DMS153 (cell line): Measurements from ENCODE around the gene TSPEAR.
"Not testable (repeated sequence)": the region's sequence is repeated elsewhere in the genome, so short reads cannot be mapped to it uniquely, and the experiment has no call there.

ENCODE experiments used
- DNase-seq: peaks from one replicate; lab custom pipeline; 2025; lab: John Stamatoyannopoulos, UW

Gene TSPEAR

DNA sequence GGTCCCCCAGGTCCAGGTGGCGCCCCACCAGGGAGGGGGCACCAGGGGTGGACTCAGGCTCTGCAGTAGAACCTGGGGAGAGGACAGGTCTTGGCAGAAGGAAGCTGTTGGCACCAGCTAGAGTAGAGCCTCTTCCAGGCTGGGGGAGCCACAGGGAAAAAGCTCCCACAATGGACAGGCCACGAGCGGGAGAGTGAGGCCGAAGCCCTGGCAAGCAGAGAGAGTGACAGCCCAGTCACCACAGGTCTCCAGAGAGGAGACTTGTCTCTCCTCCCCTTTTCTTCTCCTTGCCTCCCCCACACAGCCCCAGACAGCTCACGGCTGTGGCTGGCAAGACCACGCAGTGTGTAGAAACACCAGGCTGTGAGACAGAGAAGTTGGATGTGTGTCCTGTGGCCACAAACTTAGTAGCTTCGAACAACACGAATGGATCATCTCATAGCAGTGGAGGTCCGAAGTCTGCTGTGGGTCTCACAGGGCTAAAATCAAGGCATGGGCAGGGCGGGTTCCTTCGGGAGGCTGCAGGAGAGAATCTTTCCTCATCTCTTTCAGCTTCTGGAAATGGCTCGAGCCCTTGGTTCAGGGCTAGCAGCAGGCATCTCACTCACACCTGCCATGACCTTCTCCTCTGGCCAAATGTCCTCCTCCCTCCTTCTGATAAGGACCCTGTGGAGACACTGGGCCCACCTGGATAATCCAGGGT lies 60.2 kb downstream of the TSPEAR start:
- DNase-seq, result no peak

DNA sequence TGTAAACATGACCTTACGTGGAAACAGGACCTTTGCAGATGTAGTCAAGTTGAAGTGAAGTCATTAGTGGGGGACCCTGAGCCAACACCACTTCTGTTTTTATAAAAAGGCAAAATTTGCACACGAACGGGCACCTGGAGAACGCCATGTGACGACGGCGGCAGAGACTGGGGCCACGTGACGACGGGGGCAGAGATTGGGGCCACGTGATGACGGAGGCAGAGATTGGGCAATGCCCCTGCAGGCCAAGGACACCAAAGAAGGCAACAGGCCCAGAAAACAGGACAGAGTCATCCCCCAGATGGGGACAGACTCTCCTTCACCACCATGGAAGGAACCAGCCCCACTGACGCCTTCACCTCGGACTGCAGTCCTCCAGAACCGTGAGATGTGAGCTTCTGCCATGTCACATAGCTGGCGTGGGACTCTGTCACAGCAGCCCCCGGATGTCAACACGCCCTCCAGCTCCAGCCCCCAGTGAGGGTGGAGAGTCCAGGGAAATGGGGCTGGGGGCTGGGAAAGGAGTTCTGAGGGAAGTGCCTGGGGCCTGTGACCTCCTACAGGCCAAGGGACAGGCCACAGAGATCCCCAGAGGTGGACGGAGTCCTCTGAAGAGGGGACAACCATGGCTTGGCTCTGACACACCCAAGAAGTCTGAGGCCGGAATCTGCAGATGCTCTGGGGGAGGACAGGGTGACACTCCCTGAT lies 61.0 kb downstream of the TSPEAR start:
- DNase-seq, result no peak

DNA sequence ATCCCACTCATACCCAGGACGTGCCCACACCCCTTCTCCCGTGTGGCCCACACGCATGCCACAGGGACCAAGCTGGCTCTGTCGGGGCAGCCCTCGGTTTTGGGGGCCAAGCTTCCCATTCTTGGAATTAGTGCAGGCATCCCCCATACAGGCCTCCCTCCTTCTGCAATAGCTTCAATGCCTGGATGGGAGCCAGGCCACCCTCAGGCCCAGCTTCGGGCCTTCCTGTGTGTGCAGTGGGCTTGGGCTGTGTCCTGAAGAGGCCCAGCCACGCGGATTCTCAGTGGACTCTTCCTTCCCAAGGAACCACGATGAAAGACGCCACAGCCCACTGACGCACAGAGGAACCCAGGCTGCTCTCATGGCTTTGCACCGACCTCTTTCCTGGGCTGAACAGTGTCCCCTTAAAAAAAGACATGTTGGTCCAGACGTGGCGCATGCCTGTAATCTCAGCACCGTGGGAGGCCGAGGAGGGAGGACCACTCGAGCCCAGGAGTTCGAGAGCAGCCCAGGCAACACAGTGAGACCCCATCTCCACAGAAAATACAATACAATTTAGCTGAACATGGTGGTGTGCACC lies 61.8 kb downstream of the TSPEAR start:
- no peak for DNase-seq

DNA sequence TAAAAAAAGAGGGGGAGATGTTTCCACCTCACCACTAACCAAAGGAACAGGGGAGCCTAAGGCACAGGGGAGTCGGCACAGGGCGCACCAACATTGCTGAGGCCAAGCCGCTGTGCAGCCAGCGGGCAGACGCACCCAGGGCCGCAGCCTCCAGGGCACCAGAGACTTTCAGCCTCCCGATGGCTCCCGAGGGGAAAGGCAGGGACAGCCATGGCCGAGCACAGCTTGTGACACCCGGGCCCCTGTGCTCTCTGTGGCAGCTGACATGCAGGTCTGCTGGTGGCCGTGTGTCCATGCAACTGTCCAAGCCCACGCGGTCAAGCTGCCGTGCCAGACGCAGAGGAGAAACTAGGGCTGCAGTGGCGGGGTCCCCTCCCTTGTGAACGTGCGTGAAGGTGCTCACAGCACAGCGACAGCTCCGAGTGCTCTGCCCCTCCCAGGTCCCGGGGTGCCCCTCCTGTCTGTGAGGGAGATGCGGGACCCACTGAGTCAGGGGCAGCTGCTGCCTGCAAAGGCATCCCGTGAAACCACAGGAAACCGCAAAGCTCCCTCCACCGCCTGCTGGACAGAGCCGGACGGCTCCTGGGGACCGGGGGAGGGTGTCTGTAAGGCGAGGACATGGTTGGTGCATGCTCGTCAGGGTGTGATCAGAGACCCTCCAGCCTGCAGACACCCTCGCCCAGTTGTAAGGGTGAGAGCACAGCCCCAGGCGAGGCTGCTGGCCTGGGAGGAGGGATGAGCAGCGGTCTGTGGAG lies 62.6 kb downstream of the TSPEAR start:
- DNase-seq, result no peak

DNA sequence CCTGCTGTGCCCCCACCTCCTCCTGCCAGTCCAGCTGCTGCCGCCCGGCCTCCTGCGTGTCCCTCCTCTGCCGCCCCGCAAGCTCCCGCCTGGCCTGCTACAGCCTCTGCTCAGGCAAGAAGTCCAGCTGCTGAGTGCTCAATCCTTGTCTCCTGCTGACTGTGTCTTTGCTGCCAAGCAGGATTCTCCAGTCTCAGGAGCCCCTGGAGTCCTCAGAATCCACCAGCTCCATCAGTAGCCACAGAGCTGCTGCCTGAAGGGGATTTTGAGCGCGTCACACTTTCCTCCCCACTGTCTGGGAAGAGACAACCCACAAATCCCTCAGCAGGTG lies 64.2 kb downstream of the TSPEAR start:
- DNase-seq, result no peak

DNA sequence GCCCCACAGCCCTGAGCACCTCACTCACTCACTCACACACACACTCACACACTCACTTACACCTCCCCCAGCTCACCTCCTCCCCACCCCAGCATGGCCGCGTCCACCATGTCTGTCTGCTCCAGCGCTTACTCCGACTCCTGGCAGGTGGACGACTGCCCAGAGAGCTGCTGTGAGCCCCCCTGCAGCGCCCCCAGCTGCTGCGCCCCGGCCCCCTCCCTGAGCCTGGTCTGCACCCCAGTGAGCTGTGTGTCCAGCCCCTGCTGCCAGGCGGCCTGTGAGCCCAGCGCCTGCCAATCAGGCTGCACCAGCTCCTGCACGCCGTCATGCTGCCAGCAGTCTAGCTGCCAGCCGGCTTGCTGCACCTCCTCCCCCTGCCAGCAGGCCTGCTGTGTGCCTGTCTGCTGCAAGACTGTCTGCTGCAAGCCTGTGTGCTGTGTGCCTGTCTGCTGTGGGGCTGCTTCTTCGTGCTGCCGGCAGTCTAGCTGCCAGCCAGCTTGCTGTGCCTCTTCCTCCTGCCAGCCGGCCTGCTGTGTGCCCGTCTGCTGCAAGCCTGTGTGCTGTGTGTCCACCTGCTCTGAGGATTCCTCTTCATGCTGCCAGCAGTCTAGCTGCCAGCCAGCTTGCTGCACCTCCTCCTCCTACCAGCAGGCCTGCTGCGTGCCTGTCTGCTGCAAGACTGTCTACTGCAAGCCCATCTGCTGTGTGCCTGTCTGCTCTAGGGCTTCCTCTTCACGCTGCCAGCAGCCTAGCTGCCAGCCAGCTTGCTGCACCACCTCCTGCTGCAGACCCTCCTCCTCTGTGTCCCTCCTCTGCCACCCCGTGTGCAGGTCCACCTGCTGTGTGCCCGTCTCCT lies 64.8 kb downstream of the TSPEAR start, which contains the start of gene KRTAP10-11:
Gene KRTAP10-11 (plus strand): TSS at position 49 of the 856 bp plus-strand sequence. CDS start 45 bp downstream, at position 94.
- DNase-seq, result not testable (repeated sequence)

DNA sequence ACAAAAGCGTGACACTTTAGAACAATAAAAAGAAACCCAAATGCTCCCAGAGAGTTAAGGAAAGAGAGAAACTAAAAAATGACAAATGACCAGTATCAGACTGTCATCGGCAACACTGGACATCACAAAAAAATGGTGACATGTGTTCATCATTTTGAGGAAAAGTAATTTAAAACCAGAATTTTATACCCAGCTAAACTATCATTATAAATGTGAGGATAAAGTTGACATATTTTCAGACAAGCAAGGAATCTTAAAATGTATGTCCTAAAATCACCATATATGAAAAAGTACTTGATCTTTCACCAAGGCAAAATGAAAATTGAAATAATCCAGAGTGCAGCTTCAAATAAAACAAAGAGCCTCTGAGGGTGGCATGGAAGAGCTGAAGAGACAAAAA lies 66.5 kb downstream of the TSPEAR start:
- DNase-seq, result no peak

DNA sequence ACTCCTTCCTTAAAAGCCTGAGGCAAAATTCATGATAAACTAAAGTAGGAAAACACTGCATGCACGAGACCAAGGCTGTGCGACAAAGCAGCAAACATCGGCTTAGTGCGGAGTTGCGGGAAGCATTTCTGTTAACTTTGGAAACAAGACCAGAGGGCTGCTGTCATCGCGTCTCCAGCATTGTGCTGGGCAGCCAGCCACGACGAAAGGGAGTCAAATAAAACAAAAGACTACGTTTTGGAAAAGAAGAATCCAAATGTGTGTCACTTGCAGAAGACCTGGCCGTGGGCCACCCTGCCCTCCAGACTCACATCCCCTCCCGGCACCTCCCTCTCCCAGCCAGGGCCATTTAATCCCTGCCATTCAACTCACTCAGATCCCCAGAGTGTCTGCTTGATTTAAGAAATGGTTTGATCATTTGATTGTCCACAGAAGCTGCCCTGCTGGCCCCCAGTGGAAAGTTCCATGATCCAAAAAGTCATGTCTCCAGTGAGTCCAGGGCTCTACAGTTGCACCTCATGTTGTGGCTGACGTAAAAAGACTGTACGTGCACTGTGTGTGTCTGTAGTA lies 67.5 kb downstream of the TSPEAR start:
- no peak for DNase-seq

DNA sequence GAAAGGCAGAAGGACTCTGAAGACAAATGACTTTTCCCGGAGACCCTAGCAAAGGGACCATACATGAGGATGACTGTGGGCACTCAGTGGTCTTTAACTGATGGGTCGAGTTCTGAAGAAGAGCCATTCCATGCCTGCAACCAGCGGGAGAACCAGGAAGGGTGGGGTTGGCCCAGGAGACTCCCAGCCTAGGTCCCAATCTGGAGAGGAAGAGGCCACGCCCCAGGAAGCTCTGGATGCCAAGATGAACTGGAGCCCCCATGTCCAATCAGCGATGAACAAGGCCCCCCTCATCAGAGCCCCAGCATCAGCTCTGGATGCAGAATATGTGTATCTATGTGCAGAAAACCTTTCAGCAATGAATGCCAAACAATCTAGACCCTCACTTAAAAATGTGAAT lies 70.6 kb downstream of the TSPEAR start:
- DNase-seq, result no peak

DNA sequence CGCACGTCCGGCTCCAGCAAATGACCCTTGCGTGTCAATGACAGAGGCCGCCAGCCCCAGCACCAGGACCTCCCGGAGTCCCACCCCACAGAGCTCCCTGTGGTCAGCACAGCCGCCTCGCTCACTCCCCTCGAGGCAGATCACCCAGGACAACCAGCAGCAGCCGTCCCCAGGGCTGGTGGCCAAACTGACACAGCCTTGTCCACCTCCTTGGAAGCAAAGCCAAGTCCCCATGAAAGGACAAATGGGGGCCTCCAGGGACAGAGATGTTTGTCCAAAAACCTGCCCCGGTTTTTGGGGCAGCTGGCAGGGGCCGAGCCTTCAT lies 72.1 kb downstream of the TSPEAR start:
- no peak for DNase-seq

DNA sequence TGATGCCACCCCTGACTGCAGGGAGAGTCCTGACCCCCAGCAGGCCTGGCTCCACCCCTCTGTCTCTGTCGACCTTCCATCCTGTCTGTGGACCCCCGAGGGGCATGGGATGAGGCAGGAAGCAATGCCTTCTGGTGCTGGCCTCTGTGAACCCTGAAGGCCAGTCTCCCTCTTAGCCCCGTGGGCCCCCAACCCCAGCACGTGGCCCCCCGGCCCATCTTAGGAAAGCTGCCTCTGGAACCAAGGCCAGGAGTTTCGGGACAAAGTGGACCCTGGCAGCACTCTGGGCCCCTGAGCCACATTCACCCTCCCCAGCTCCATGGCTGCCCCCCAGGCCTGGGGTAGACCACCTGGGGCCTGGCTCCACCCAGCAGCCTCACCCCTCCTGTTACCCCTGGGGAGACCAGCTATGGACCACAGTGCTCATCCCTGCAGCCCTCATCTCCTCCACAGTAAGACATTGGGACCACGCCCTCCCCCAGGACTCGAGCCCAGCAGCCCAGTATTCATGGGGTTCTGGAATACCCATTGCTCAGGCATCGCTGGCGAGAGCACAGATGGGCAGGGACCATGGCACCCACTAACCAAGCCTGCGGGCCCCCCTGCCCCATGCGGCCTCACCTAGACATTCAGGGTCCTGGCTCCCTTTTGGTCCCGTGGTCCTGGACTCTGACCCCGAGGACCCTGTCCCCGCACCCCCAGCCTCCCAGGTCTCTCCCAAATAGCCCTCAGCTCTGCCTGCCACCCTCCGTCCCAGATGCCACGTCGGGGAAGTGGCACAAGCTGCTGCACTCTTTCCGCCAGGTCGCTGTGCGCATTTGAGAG lies 72.7 kb downstream of the TSPEAR start:
- DNase-seq, result not testable (repeated sequence)

DNA sequence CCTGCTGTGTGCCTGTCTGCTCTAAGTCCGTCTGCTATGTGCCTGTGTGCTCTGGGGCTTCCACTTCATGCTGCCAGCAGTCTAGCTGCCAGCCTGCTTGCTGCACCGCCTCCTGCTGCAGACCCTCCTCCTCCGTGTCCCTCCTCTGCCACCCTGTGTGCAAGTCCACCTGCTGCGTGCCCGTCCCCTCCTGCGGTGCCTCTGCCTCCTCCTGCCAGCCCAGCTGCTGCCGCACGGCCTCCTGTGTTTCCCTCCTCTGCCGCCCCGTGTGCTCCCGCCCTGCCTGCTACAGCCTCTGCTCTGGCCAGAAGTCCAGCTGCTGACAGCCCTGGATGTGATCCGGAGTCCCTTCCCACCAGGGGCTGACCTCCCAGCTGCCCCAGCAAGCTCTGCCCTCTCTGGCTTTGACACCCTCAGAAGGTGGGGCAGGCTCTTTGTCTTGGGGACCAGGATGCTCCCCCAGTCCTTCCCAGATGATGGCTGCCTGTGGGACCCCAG lies 73.5 kb downstream of the TSPEAR start:
- not testable (repeated sequence) for DNase-seq

DNA sequence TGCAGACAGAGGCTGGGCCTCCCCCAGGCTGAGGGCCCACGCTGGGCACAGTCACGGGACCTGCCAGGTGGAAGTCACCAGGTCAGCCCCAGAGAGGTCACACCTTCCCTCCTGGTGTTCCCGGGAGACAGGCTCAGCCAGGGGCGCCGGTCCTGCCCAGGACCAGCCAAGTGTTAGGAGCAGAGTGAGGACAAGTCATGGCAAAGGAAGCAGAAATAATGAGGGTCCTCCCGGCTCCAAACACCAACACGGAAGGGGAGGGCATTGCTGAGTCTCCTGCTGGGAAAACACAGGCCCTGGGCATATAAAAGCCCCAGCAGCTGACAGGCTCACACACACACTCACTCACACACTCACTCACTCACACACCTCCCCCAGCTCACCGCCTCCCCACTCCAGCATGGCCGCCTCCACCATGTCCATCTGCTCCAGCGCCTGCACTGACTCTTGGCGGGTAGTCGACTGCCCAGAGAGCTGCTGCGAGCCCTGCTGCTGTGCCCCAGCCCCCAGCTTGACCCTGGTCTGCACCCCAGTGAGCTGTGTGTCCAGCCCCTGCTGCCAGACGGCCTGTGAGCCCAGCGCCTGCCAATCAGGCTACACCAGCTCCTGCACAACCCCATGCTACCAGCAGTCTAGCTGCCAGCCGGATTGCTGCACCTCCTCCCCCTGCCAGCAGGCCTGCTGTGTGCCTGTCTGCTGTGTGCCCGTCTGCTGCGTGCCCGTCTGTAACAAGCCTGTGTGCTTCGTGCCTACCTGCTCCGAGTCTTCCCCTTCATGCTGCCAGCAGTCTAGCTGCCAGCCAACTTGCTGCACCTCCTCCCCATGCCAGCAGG lies 74.1 kb downstream of the TSPEAR start, which contains the start of gene KRTAP10-10:
Gene KRTAP10-10 (plus strand): TSS at position 339 of the 833 bp plus-strand sequence. CDS start 62 bp downstream, at position 401.
- no peak for DNase-seq

DNA sequence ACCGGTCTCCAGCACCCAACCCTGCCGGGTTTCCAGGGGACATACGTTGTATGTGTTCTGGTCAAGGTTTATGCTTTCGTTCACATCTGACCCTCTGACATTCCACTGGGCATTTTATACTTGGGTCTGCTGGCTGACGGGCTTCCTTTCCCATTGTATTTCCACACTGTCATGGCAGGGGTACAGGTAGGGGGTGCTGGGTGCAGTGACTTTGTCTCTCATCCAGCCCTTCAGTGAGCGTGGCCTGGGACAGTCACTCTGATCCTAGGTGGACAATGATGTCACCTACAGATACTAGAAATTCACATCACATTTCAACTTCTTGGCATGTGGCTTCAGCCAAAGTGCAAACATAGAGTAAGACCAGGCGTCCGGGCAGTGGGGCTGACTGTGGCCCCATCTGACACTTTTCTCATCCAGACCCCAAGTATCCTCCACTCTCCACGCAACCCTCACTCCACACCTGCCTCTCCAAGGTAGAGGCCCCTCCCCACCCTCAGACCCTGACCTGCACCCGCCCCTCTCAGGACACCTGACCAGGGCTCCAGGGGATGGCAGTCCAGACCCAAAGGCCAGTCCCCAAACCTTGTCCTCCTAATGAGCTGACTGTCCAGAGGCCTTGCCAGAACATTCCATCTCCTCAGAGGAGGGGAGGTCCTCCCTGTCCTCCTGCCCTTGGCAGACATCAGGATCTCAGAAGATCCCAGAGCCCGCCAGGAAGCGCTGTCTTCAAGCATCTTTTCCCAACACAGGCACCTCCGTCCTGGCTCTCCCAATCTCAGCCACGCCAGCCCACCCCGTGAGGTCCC lies 75.0 kb downstream of the TSPEAR start:
- no peak for DNase-seq

DNA sequence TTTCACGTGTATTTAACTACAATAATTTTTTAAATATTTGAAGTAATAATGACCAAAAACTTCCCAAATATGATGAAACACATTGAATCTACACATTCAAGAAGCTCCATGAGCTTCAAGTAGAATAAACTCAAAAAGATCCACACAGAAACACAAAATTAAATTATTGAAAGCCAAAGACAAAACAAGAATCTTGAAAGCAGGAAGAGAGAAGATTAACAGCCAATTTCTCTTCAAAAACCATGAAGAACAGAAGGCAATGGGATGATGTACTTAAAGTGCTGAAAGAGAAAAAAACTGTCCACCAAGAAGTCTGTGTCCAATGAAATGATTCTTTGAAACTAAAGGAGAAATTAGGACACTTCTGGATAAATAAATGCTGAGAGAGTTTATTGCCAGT lies 79.3 kb downstream of the TSPEAR start:
- no peak for DNase-seq

DNA sequence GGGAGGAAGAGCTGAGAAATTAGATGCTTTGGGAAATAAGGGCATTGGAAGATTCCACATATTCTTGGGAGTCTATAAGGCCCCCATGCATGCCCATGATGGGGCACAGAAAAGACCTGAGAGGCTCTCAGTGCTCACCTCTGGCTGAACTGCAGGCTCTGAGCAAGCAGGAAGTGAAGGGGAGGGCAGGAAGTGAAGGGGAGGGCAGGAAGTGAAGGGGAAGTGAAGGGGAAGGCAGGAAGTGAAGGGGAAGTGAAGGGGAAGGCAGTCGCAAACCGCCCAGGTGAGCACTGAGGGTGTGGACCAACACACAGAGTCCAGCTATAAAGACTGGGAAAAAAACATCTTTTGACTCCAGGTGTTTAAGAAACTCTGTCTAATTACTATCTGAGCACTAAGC lies 80.9 kb downstream of the TSPEAR start:
- DNase-seq, result no peak

DNA sequence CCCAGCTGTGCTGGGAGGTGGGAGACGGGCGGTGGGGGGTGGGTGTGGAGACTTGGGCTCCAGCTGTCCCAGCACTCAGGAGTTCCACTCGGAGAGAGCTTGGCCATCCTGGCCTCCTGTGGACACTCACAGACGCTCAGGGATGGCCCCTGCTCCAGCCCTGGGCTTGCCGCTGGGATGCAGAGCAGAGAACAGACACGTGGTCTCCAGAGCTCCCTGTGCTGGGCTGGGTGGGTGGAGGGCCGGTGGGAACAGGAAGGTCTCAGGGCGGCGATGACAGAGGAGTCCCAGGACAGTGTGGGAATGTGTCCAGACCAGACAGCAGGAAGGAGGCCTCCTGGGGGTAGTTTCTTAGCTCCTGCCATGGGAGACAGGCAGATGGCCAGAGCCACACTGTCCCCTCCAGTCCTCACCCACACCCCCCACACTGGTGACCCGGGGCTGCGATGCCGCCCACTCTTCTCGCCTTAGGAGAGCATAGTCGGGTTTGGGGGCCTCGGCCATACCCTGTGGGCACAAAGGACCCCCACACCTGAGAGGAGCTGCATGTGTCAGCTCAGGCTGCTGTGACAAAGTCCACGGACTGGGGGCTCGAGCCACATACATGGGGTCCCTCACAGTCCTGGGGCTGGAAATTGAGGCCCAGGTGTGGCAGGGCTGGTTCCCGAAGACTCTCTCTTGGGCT lies 82.5 kb downstream of the TSPEAR start:
- no peak for DNase-seq

DNA sequence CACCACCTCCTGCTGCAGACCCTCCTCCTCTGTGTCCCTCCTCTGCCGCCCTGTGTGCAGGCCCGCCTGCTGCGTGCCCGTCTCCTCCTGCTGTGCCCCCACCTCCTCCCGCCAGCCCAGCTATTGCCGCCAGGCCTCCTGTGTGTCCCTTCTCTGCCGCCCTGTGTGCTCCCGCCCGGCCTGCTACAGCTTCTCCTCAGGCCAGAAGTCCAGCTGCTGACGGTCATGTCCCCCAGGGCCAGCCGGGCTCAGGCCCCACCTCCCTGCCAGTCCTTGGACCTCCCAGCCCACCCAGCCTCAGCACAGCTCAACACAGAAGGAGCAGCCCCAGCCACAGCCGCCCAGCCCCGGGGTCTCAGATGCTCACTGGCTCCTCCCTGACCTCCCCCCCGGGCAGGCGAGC lies 83.5 kb downstream of the TSPEAR start:
- DNase-seq, result not testable (repeated sequence)
